H9 (cell line): Measurements from ENCODE around the gene PTGS1. TPM values are rescaled to one million over a fixed set of nuclear protein-coding genes. Genes with fewer than 3 reads are reported as not detected.

ENCODE experiments used
- DNase-seq: peaks from one replicate; pipeline ENCODE4 v3.0.0-alpha.2; 2017
- H2AFZ ChIP-seq: one replicate; pipeline ENCODE4 v1.6.1; 2013; ENCODE audit warnings: mild to moderate bottlenecking, low read length, control low read depth, moderate library complexity
- H2AK5ac ChIP-seq: 2 replicates; pipeline ENCODE4 v1.6.1; 2013; ENCODE audit warnings: low read length, control low read depth, mixed read lengths; ENCODE audit not compliant: insufficient read length
- H2BK120ac ChIP-seq: one replicate; pipeline ENCODE4 v1.6.1; 2013; ENCODE audit warnings: low read depth, mild to moderate bottlenecking, low read length, control low read depth, inconsistent platforms; ENCODE audit not compliant: poor library complexity, severe bottlenecking
- H2BK12ac ChIP-seq: 2 replicates; pipeline ENCODE4 v1.6.1; 2013; ENCODE audit warnings: low read length, control low read depth, mixed read lengths, low read depth; ENCODE audit not compliant: insufficient read length
- H2BK15ac ChIP-seq: 2 replicates; pipeline ENCODE4 v1.6.1; 2013; ENCODE audit warnings: low read depth, low read length, control low read depth
- H2BK20ac ChIP-seq: one replicate; pipeline ENCODE4 v1.6.1; 2013; ENCODE audit warnings: low read depth, mild to moderate bottlenecking, low read length, control low read depth, inconsistent platforms; ENCODE audit not compliant: poor library complexity, severe bottlenecking
- H2BK5ac ChIP-seq: 2 replicates; pipeline ENCODE4 v1.6.1; 2013; ENCODE audit warnings: low read length, control low read depth, mixed read lengths; ENCODE audit not compliant: insufficient read length
- H3K14ac ChIP-seq: 2 replicates; pipeline ENCODE4 v1.6.1; 2013; ENCODE audit warnings: low read length, control low read depth; ENCODE audit not compliant: insufficient read depth
- H3K18ac ChIP-seq: 2 replicates; pipeline ENCODE4 v1.6.1; 2013; ENCODE audit warnings: low read depth, mild to moderate bottlenecking, mixed read lengths, low read length, control low read depth; ENCODE audit not compliant: insufficient read length
- H3K23ac ChIP-seq: 2 replicates; pipeline ENCODE4 v1.6.1; 2013; ENCODE audit warnings: low read length, control low read depth, mixed read lengths, low read depth; ENCODE audit not compliant: insufficient read length
- H3K23me2 ChIP-seq: 2 replicates; pipeline ENCODE4 v1.6.1; 2013; ENCODE audit warnings: low read depth, mild to moderate bottlenecking, mixed read lengths, low read length, control low read depth; ENCODE audit not compliant: insufficient read length, poor library complexity, severe bottlenecking
- H3K27ac ChIP-seq: 2 replicates; pipeline ENCODE4 v1.5.1; 2013; ENCODE audit warnings: low read length, control low read depth, mixed read lengths, low read depth; ENCODE audit not compliant: insufficient read length
- H3K27me3 ChIP-seq: 2 replicates; pipeline ENCODE4 v1.6.1; 2013; ENCODE audit warnings: low read length, control low read depth, inconsistent platforms; ENCODE audit not compliant: insufficient read depth
- H3K4ac ChIP-seq: 2 replicates; pipeline ENCODE4 v1.6.1; 2013; ENCODE audit warnings: low read depth, mild to moderate bottlenecking, control low read depth, inconsistent platforms, low read length, moderate library complexity
- H3K4me1 ChIP-seq: 2 replicates; pipeline ENCODE4 v1.6.1; 2013; ENCODE audit warnings: low read length, control low read depth, inconsistent platforms; ENCODE audit not compliant: insufficient read depth
- H3K4me2 ChIP-seq: 2 replicates; pipeline ENCODE4 v1.6.1; 2013; ENCODE audit warnings: low read length, control low read depth, mixed read lengths; ENCODE audit not compliant: insufficient read length, insufficient read depth
- H3K56ac ChIP-seq: 2 replicates; pipeline ENCODE4 v1.6.1; 2013; ENCODE audit warnings: low read depth, mild to moderate bottlenecking, mixed read lengths, low read length, control low read depth; ENCODE audit not compliant: insufficient read length
- H3K79me1 ChIP-seq: 2 replicates; pipeline ENCODE4 v1.6.1; 2013; ENCODE audit warnings: low read depth, mild to moderate bottlenecking, moderate library complexity, low read length, control low read depth, inconsistent platforms; ENCODE audit not compliant: insufficient read depth, poor library complexity, severe bottlenecking
- H3K79me2 ChIP-seq: 2 replicates; pipeline ENCODE4 v1.6.1; 2013; ENCODE audit warnings: low read length, control low read depth, inconsistent platforms; ENCODE audit not compliant: insufficient read depth
- H3K9ac ChIP-seq: 2 replicates; pipeline ENCODE4 v1.6.1; 2013; ENCODE audit warnings: low read length, control low read depth, mixed read lengths; ENCODE audit not compliant: insufficient read length; ENCODE audit errors: extremely low read depth
- H3K9me3 ChIP-seq: one replicate; pipeline ENCODE4 v1.6.1; 2013; ENCODE audit warnings: low read depth, low read length, inconsistent platforms; ENCODE audit not compliant: control insufficient read depth
- H3T11ph ChIP-seq: one replicate; pipeline ENCODE4 v1.6.1; 2013; ENCODE audit warnings: mild to moderate bottlenecking, low read length, control low read depth, inconsistent platforms
- H4K20me1 ChIP-seq: one replicate; pipeline ENCODE4 v1.6.1; 2013; ENCODE audit not compliant: control insufficient read depth, insufficient read length, insufficient read depth
- H4K5ac ChIP-seq: 2 replicates; pipeline ENCODE4 v1.6.1; 2013; ENCODE audit warnings: low read depth, mild to moderate bottlenecking, mixed read lengths, low read length, control low read depth; ENCODE audit not compliant: insufficient read length
- H4K8ac ChIP-seq: replicated peaks from 2 replicates; pipeline ENCODE4 v1.6.1; 2013; ENCODE audit warnings: low read length, control low read depth, mixed read lengths, low read depth; ENCODE audit not compliant: insufficient read length
- H4K91ac ChIP-seq: 2 replicates; pipeline ENCODE4 v1.6.1; 2013; ENCODE audit warnings: low read depth, mild to moderate bottlenecking, moderate library complexity, mixed read lengths, low read length, control low read depth; ENCODE audit not compliant: insufficient read length
- H3K27ac Mint-ChIP-seq, 3 experiments: 2 replicates in 2 of 3; 3 replicates in 1 of 3; pipeline ENCODE4 v1.8.0; 2020 to 2021; ENCODE audit warnings: mixed read lengths in 3 of 3, mild to moderate bottlenecking in 1 of 3, moderate library complexity in 1 of 3
- H3K27me3 Mint-ChIP-seq: 2 replicates; pipeline ENCODE4 v1.8.0; 2021; ENCODE audit warnings: low read depth, mild to moderate bottlenecking, moderate library complexity, mixed read lengths
- H3K36me3 Mint-ChIP-seq, 3 experiments: 2 replicates in 2 of 3; 3 replicates in 1 of 3; pipeline ENCODE4 v1.8.0; 2020 to 2021; ENCODE audit warnings: low read depth in 3 of 3, mixed read lengths in 3 of 3; ENCODE audit not compliant: insufficient read depth in 1 of 3
- H3K4me1 Mint-ChIP-seq, 2 experiments: 2 replicates each; pipeline ENCODE4 v1.8.0; 2020; ENCODE audit warnings: mixed read lengths in 2 of 2
- H3K4me3 Mint-ChIP-seq, 2 experiments: 2 replicates in 1 of 2; 3 replicates in 1 of 2; pipeline ENCODE4 v1.8.0; 2020 to 2021; ENCODE audit warnings: mild to moderate bottlenecking in 2 of 2, mixed read lengths in 2 of 2, moderate library complexity in 1 of 2
- H3K9me3 Mint-ChIP-seq, 2 experiments: 2 replicates in 1 of 2; 3 replicates in 1 of 2; pipeline ENCODE4 v1.8.0; 2020; ENCODE audit warnings: mild to moderate bottlenecking in 2 of 2, mixed read lengths in 2 of 2, moderate library complexity in 1 of 2
- CTCF ChIP-seq: fragments of 200-600 bp; sonication (generic); conservative IDR thresholded peaks from 3 replicates; pipeline ENCODE4 v1.8.0; 2021; ENCODE audit warnings: antibody characterized with exemption, mild to moderate bottlenecking
- whole genome bisulfite sequencing: extraction: QIAGEN DNeasy Blood & Tissue Kit; methylation state at CpG from one replicate; pipeline ENCODE4 v1.1.7; 2013; ENCODE audit warnings: missing lambda C conversion rate, low lambda C conversion rate, mixed read lengths; ENCODE audit not compliant: insufficient read length; ENCODE audit errors: extremely low coverage; 5-methylcytosine and 5-hydroxymethylcytosine counted together
- total RNA-seq: library from RNA; stranded (reverse); gene quantifications from 2 replicates; pipeline ENCODE4 v1.2.1, GENCODE V29; 2021

PTGS1 gene
- total RNA-seq, 1 experiment from 2014 or later, result 1.3 TPM

GRCh38 chr9:122425087-122425486, 54.3 kb downstream of the PTGS1 start:
- H2AFZ ChIP-seq, result no peak overlapping the region
- H2BK12ac ChIP-seq, result no peak overlapping the region
- H3K79me2 ChIP-seq, result no peaks in the 10 kb centered on the region
- H3K4ac ChIP-seq, result no peak overlapping the region
- no peak overlapping the region for H3K56ac ChIP-seq
- H2BK15ac ChIP-seq, result no peak overlapping the region
- H3K4me1 Mint-ChIP-seq, result no peaks in the 10 kb centered on the region
- TF ChIP-seq CTCF, result no peak
- H3K27me3 Mint-ChIP-seq, result no peaks in the 10 kb centered on the region; the same call in 1 of the 2 replicates
- no peak overlapping the region for H3K14ac ChIP-seq
- H3K27ac Mint-ChIP-seq, result no peak overlapping the region
- H4K8ac ChIP-seq, result no peak overlapping the region
- peaks cover 75 to 93% of the 10 kb centered on the region in 2 experiments for H3K9me3 Mint-ChIP-seq
- WGBS, result no CpG with 5 or more reads among the region's 2 CpGs
- no peak overlapping the region for H2AK5ac ChIP-seq
- no peaks in the 10 kb centered on the region for H4K20me1 ChIP-seq
- no peak overlapping the region for H3K27ac ChIP-seq
- no peaks in the 10 kb centered on the region for H3K4me1 ChIP-seq
- H2BK20ac ChIP-seq, result no peak overlapping the region
- DNase-seq, result no peak
- no peak overlapping the region for H2BK5ac ChIP-seq
- no peaks in the 10 kb centered on the region for H3K27me3 ChIP-seq
- H3K23ac ChIP-seq, result no peak overlapping the region
- H3K79me1 ChIP-seq, result no peaks in the 10 kb centered on the region
- peaks cover 2% of the 10 kb centered on the region in 3 experiments; a peak in 4 of 7 replicates for H3K36me3 Mint-ChIP-seq
- no peaks in the 10 kb centered on the region for H3K23me2 ChIP-seq
- no peak overlapping the region for H3T11ph ChIP-seq
- H3K9me3 ChIP-seq, result peaks cover 25% of the 10 kb centered on the region
- H4K91ac ChIP-seq, result no peak overlapping the region
- no peak overlapping the region for H3K4me2 ChIP-seq
- no peak overlapping the region for H3K4me3 Mint-ChIP-seq
- no peak overlapping the region for H3K9ac ChIP-seq
- H4K5ac ChIP-seq, result no peak overlapping the region
- H2BK120ac ChIP-seq, result no peak overlapping the region
- no peak overlapping the region for H3K18ac ChIP-seq
